COLO668 (cell line): ENCODE data around the gene ARMS2.

ENCODE experiments used
- DNase-seq: peaks from one replicate; lab custom pipeline; 2025; ENCODE audit not compliant: unreplicated experiment; lab: John Stamatoyannopoulos, UW

Gene ARMS2

DNA sequence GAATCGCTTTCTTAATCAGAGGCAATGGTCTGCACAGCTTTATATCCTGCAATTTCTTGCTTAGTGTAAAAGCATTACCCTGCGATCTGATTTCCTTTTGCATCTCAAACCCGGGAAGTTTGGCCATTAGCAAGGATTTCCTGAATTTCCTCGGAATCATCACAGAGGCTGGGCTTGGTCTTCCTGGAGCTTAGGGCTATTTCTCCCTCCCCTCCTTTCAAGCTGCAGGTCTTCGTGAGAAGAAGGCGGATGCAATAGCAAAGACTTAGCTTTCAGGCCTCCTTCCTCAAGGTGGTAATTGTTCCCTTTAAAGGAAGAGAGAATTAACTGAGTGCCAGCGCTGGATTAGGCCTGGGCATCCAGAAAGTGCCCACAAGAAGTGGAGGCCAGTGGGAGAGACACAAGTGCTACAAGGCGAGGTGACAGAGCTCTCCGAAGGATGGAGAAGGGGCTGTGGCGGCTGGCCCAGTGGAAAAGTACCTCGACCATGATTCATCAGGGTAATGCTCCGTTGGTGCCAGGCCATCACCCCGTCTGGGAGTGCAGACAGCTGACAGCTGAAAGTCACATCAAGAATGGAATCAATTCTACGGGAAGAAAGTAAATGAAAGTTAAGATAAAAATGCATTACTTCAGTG, 4.0 kb upstream of the ARMS2 start:
- DNase-seq = no peak

GRCh38 chr10:122454071-122454470, 382 bp upstream of the ARMS2 start:
- no peak for DNase-seq

DNA sequence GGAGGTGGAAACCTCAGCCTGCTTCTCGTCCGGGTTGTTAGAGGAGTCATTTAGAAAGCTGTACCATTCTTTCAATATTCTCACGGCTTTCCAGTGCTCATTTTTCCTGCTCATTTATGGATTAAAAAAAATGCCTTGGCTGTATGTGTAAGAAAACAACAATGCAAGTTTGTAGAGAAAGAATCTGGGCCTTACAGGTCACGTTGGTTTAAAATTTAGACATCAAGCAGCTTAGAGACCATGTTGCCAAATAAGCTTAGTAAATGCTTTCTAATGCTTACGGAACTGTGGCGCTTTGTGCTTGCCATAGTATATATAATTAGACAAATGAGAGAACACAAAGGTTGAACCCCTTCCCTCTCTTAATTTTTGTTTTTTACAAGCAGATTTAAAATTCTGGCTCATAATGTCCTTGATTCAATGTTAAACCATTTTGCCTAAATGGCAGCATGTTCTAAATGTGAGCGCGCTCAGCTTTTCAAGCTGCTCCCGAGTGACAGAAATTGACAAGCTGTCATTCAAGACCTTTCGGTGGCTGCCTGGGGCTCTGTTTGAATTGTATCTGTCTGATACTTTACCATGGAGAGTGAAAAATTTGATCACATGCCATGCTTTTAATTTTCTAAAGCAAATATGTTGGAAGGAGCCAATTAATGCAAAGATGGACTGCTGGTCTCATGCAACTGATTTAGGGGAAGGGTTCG, 1.1 kb downstream of the ARMS2 start:
- no peak for DNase-seq

- no peak for DNase-seq
Measured at GRCh38 chr10:122457934-122458333, 3.5 kb downstream of the ARMS2 start.

DNA sequence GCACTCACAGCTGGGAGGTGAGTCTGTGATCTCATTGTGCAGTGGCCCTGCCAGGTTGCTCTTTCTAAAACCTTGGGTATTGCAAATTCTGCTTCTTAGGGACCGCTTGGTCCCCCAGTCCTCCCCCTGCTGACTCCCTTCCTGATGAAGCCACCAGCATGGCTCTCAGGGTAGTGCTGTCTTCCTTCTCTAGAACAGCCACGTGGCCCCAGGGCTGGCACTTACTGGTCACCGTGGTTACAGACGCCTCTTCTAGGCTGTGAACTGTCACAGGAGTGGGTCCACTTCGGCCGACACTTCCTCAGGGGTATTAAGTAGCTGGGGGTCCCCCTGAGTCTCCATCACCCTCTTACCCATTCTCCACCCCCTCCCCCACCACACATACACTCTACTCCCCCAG, 4.2 kb downstream of the ARMS2 start:
- no peak for DNase-seq

DNA sequence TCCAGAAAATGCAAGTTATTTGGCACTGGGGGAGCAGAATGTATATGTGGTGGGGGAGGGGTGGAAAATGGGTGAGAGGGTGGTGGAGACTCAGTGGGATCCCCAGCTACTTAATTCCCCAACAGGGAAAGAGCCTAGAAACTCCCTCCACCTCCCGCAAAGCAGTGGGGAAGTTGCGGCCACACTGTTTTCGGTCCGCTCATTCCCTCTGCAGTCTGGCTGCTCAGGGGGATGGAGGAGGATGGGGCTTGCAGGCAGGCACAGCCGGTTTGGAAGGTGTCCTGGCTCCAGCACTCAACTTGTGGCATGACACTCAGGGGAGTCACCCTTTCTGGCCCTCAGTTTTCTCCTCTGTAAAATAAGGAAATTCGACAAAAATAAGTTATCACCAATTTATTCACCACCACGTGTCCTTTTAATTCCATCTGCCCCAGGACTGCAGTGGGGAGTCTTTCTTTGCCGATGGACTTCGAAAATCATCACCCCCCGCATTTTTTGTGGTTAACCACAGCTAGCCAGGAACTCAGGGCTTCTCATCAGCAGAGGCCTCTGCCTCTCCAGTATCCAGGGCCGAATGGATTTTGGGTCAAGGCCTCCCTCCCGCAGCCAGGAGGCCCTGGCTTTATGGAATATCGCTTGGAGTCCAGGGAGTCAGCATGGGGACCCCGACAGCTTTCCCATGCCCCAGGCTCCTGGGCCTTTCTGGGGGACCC, 5.3 kb downstream of the ARMS2 start:
- no peak for DNase-seq

GRCh38 chr10:122460891-122461293, 6.4 kb downstream of the ARMS2 start:
- no peak for DNase-seq

- peak; percentile 47 for DNase-seq
Measured at GRCh38 chr10:122461367-122461728, 6.9 kb downstream of the ARMS2 start, which contains the start of gene HTRA1. HTRA1 (plus strand) TSS chr10:122461553; CDS start chr10:122461653, 100 bp downstream.

DNA sequence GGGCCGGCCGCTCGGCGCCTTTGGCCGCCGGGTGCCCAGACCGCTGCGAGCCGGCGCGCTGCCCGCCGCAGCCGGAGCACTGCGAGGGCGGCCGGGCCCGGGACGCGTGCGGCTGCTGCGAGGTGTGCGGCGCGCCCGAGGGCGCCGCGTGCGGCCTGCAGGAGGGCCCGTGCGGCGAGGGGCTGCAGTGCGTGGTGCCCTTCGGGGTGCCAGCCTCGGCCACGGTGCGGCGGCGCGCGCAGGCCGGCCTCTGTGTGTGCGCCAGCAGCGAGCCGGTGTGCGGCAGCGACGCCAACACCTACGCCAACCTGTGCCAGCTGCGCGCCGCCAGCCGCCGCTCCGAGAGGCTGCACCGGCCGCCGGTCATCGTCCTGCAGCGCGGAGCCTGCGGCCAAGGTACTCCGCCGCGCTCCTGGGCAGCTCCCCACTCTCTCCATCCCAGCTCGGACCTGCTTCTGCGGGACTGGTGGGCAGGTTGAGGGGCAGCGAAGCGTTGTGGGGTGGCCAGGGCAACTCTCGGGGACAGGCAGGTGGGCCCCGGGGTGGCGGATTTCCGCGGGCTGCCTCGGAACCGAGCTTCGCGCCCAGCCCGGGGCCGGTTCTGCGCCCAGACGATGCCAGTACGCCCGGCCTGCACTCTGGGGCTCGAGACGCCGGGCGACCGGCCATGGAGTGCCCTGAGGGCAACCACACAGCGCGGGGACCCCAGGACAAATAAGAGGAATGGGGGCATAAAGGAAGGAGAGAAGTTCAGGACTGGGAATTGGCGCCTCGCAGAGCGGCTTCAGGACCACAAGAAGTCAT, 7.5 kb downstream of the ARMS2 start:
- peak; percentile 47 for DNase-seq

DNA sequence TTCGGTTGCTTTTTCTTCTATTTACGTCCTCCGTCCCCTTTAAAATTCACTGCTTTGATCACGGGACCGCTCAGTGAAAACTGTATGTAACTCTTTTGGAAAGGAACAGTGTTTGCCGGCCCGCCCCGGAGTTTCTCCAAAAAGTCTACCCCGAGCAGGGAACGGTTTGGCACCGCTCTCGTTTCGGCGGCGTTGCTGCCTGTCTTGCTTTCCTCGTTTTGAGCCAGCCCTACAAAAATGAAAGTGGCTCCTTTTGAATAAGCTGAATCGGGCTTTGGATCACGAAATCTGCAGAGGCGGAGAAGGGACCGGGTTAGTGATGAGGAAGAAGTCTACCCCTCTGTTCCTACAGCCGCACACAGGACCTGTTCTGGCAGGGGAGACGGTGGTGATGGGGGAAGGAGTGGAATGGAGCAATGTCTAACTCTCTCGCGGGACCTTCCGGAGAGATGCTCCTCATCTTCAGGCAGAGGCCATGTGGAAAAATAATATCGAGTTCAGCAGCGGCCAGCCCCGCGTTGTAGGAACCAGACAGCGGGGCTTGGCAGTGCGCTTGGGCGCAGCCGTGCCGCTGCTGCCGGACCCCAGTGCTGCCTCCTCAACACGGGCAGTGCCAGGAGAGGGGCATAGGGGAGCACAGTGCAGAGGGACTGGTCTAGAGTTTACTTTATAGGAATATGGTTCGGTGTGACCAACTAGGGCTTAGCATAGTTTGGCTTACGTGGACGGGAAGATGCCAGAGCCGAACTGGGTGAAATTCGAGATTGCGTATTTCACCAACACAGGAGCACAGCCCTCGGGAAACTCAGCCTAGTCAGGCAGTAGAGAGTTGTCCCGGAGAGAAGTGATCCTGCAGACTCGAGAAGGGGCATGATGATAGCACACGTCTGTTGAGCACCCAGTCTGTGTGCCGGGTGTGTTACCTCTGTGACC, 8.3 kb downstream of the ARMS2 start:
- peak; percentile 7 for DNase-seq

DNA sequence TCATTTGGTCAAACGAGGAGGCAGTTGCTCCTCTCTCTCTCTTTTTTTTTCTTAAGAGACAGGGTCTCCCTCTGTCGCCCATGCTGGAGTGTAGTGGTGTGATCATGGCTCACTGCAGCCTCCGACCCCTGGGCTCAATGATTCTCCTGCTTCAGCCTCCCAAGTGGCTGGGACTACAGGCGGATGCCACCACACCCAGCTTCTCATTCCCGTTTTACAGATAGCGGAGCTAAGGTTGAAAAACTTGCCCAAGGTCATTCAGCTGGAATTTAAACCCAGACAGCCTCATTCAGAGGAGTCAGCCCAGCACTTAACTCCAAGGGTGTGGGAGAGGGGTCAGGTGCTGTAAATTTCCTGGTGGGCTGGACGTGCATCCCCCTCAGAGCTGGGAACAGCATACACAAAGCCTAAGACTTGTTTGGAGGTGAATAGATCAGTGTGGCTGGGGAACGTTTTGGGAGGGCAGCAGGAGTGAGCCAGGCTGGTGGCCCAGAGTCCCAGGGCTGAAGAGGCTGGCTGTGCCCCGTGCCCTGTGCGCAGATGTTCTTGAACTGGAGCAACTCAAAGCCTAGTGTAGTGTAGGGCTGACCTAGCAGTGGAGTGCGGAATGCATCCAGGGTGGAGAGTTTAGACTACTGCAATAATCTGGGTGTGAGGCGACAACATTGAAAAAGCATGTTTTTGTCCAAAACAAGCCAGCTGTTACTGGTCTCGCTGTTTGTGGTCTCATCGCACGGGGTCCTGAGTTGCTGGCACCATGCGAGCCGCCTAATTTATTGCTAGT, 9.2 kb downstream of the ARMS2 start:
- no peak for DNase-seq

- no peak for DNase-seq
Measured at GRCh38 chr10:122464250-122464510, 9.7 kb downstream of the ARMS2 start.

DNA sequence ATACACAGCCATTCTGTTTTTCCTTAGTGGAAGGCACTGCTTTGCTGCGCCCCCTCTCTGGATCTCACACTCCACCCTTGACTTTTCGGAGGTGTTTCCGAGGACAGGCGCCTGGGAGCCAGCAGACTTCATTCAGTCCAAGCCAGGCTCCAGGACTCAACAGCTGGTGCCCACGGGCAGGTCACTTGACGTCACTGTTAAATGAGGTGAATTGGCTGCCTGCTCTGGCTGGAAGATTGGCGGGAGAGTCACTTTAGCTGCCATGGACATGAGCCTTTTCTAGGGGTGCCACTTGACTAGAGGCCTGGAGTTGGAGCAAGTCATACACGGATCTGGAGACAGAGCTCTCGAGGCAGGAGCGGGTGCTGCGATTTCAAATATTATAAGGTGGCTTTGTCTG, 10.1 kb downstream of the ARMS2 start:
- no peak for DNase-seq

DNA sequence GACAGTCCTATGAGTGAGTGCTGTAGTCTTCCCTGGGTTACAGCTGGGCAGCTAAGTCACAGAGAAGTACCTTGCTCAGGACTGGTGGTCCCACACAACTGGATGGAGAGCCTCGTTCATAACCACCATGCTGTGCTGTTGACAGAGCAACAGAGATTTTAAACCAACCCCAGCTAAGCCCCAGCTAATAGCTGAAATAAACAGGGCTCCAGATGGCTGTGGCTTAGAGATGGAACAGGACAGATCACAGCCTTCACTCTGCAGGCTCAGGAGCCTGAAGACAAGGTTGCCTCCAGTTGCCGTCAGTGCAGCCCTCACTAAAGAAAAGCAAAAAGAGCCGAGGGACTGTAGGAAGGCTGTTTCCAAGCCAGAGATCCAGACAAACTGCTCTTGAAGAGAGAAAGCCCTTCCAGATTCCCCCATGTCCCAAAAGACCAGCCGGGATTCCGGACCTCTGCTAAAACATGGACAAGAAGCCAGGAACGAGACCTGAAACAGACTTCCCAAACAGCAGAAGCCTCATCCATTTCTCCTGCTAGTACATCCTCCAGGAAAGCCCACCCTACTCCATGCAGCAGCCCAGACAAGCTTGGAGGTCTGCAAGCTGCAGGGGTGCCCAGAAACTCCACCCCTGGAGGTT, 11.1 kb downstream of the ARMS2 start:
- no peak for DNase-seq

DNA sequence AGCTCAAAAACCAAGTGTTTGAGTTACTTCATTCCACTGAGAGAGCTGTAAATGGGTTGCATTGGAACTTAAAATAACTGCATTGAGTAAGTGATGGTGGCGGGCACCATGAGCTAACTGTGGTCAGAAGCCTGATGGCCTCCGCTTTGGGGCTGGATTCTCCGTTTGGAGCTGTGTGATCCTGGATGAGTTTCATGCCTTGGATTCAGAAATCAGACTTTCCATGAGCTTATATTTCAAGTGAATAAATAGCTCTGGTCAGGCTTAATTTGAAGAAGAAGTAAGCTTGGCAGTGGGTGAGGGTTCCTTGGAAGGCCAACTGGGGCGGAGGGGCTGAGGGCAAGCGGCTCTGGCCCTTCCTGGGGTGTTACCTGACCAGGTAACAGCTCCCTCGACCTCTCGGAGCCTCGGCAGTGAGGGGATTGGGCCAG, 12.5 kb downstream of the ARMS2 start:
- DNase-seq = no peak

GRCh38 chr10:122467701-122468100, 13.2 kb downstream of the ARMS2 start:
- DNase-seq = no peak

GRCh38 chr10:122468307-122468925, 14.0 kb downstream of the ARMS2 start:
- DNase-seq = no peak

DNA sequence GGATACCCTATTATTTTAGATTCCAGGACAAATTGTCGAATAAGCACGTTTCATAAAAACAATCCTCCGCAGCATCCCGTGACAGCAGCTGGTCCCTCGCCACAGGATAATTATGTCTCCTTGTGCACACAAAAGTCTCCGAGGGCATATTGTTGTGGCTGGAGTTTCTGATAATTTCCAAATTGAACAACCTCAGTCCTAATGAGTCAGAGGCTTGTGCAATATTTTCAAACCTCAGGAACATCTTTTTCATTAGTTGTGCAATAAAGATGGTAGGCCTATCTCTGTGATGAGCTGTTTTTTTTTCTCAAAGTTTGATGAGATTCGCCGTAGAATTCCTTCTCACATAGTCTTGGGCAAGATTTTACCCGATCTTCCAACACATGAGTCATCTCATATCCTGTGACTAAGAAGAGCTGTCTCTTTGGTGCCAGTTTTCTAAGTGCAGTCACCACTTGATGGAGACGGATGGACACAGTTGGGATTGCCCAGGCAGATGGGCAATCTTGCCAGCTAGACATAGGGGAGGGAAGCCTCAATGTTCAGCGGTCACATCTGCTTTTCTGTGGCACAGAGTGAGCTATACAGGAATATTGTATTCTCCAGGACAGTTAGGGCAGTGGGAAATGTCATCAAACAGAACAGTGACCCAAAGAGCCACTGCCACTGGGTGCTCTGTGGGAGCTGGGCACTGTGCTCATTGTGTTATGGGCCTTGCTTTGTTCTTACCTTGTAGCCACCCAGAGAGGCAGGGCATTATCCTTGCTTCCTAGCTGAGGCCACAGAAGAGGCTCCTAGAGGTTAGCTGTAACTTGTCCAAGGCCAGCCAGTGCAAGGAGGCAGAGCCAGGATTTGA, 14.7 kb downstream of the ARMS2 start:
- DNase-seq = no peak
